NCI-H2227 (cell line): ENCODE measurements around the gene SULT1C3.
"Not testable (repeated sequence)": the region's sequence is repeated elsewhere in the genome, so short reads cannot be mapped to it uniquely, and the experiment has no call there.

ENCODE experiments used
- DNase-seq: peaks from one replicate; lab custom pipeline; 2025; ENCODE audit not compliant: unreplicated experiment; lab: John Stamatoyannopoulos, UW

Gene SULT1C3

GRCh38 chr2:108244667-108245414, 5.1 kb downstream of the SULT1C3 start:
- DNase-seq = no peak

- no peak for DNase-seq
These were observed 13.3 kb downstream of the SULT1C3 start for GRCh38 chr2:108253106-108253505.

GRCh38 chr2:108257757-108258331, 18.1 kb downstream of the SULT1C3 start:
- DNase-seq = no peak

- no peak for DNase-seq
These were observed 21.0 kb downstream of the SULT1C3 start for GRCh38 chr2:108260773-108261172.

- DNase-seq = no peak
These were observed 22.3 kb downstream of the SULT1C3 start for GRCh38 chr2:108262036-108262435.

- DNase-seq = no peak
These were observed 23.6 kb downstream of the SULT1C3 start for GRCh38 chr2:108263401-108263800.

GRCh38 chr2:108266218-108266617, 26.4 kb downstream of the SULT1C3 start:
- no peak for DNase-seq

GRCh38 chr2:108267101-108267500, 27.3 kb downstream of the SULT1C3 start:
- DNase-seq = no peak

- no peak for DNase-seq
These were observed 28.2 kb downstream of the SULT1C3 start for GRCh38 chr2:108268001-108268400.

- no peak for DNase-seq
These were observed 30.6 kb downstream of the SULT1C3 start for GRCh38 chr2:108270346-108270745.

GRCh38 chr2:108270768-108271506, 31.2 kb downstream of the SULT1C3 start:
- no peak for DNase-seq

- no peak for DNase-seq
These were observed 32.0 kb downstream of the SULT1C3 start for GRCh38 chr2:108271691-108272253.

- DNase-seq = no peak
These were observed 38.9 kb downstream of the SULT1C3 start for GRCh38 chr2:108278631-108279030.

GRCh38 chr2:108279468-108279867, 39.7 kb downstream of the SULT1C3 start:
- DNase-seq = no peak

GRCh38 chr2:108280466-108280865, 40.7 kb downstream of the SULT1C3 start:
- no peak for DNase-seq

- DNase-seq = not testable (repeated sequence)
These were observed 44.8 kb downstream of the SULT1C3 start for GRCh38 chr2:108284566-108284965.

GRCh38 chr2:108285616-108286015, 45.8 kb downstream of the SULT1C3 start:
- no peak for DNase-seq

- DNase-seq = no peak
These were observed 47.4 kb downstream of the SULT1C3 start for GRCh38 chr2:108287169-108287568.

- DNase-seq = peak; percentile 8
These were observed 48.9 kb downstream of the SULT1C3 start, which contains the start of gene SULT1C2 for GRCh38 chr2:108288534-108289106. Gene SULT1C2 (plus strand): TSS chr2:108288895. CDS start chr2:108293668, 4,773 bp downstream.

GRCh38 chr2:108293850-108294249, 54.1 kb downstream of the SULT1C3 start:
- no peak for DNase-seq

- DNase-seq = no peak
These were observed 57.8 kb downstream of the SULT1C3 start for GRCh38 chr2:108297436-108298141.
